Endothelial cell of umbilical vein (primary cell): ENCODE results near the gene TMCO6. TPM values are rescaled to one million over a fixed set of nuclear protein-coding genes. Genes with fewer than 3 reads are reported as not detected.

Experiments
- BruUV-seq: library from RNA; stranded (reverse); fragments of 400-500 nt; replicated peaks from 2 replicates; lab custom pipeline; 2021; lab: Mats Ljungman, UMichigan
- CTCF ChIA-PET: fragments of 300-600, 350-600 bp; sonication (Branson Sonifier 250); formaldehyde crosslinking; loops from one replicate; lab custom pipeline; 2021; ENCODE audit warnings: antibody characterized with exemption, inconsistent platforms; lab: Charles Lee
- POLR2A ChIA-PET: fragments of 300-600, 350-600 bp; sonication (Branson Sonifier 250); formaldehyde crosslinking; loops from one replicate; lab custom pipeline; 2021; ENCODE audit warnings: antibody characterized with exemption, inconsistent platforms; lab: Charles Lee
- DNase-seq: peaks from one replicate; pipeline ENCODE4 v3.0.0-alpha.2; 2011; ENCODE audit warnings: low read depth, low spot score
- FAIRE-seq: peaks from 2 replicates; lab custom pipeline; 2011; peaks lifted over from hg19 to GRCh38; lab: Jason Lieb, UNC
- H2AFZ ChIP-seq: 2 replicates; pipeline ENCODE4 v1.6.0; 2012; ENCODE audit warnings: low read depth, low read length, control low read depth, inconsistent platforms
- H3K27ac ChIP-seq: 2 replicates; pipeline ENCODE4 v1.5.1; 2011; ENCODE audit warnings: low read depth, mild to moderate bottlenecking, control low read depth, low read length, moderate library complexity; ENCODE audit not compliant: insufficient read depth
- H3K27me3 ChIP-seq, 2 experiments: 2 replicates each; pipeline versions ENCODE4 v1.6.0 to v1.6.1; 2011; ENCODE audit warnings: low read length in 2 of 2, mixed read lengths in 1 of 2; ENCODE audit not compliant: control insufficient read depth in 2 of 2, insufficient read depth in 2 of 2
- H3K36me3 ChIP-seq, 2 experiments: 2 replicates in 1 of 2; 3 replicates in 1 of 2; pipeline ENCODE4 v1.5.1; 2011; ENCODE audit warnings: low read length in 2 of 2, mild to moderate bottlenecking in 1 of 2, moderate library complexity in 1 of 2; ENCODE audit not compliant: control insufficient read depth in 2 of 2, insufficient read depth in 2 of 2; ENCODE audit errors: extremely low read depth in 1 of 2
- H3K4me1 ChIP-seq: 3 replicates; pipeline ENCODE4 v1.5.1; 2011; ENCODE audit warnings: mild to moderate bottlenecking, low read length; ENCODE audit not compliant: control insufficient read depth, insufficient read depth; ENCODE audit errors: extremely low read depth
- H3K4me2 ChIP-seq: 2 replicates; pipeline ENCODE4 v1.6.1; 2011; ENCODE audit warnings: low read length, control low read depth, mixed read lengths; ENCODE audit not compliant: insufficient read depth
- H3K4me3 ChIP-seq, 3 experiments: fragments of 200-600 bp in 1 of 3; sonication (generic), shearing (Covaris generic) in 1 of 3; replicated peaks in 1 of 3; 2 replicates each; pipeline ENCODE4 v1.5.1; 2011 to 2016; ENCODE audit warnings: control low read depth in 3 of 3, low read length in 3 of 3, mild to moderate bottlenecking in 2 of 3, inconsistent platforms in 1 of 3, low read depth in 1 of 3, moderate library complexity in 1 of 3; ENCODE audit not compliant: insufficient read depth in 1 of 3
- H3K79me2 ChIP-seq: 2 replicates; pipeline ENCODE4 v1.6.0; 2012; ENCODE audit warnings: low read length, inconsistent platforms; ENCODE audit not compliant: control insufficient read depth, insufficient read depth
- H3K9ac ChIP-seq: replicated peaks from 2 replicates; pipeline ENCODE3; 2011; ENCODE audit warnings: low read length, control low read depth; ENCODE audit not compliant: insufficient read depth; ENCODE audit errors: extremely low read depth
- H3K9me1 ChIP-seq: replicated peaks from 3 replicates; pipeline ENCODE4 v1.6.0; 2011; ENCODE audit warnings: mild to moderate bottlenecking, low read length; ENCODE audit not compliant: control insufficient read depth, insufficient read depth; ENCODE audit errors: extremely low read depth
- H3K9me3 ChIP-seq: replicated peaks from 2 replicates; pipeline ENCODE4 v1.5.1; 2012; ENCODE audit warnings: low read length, inconsistent platforms; ENCODE audit not compliant: control insufficient read depth, insufficient read depth
- H4K20me1 ChIP-seq: replicated peaks from 2 replicates; pipeline ENCODE3; 2011; ENCODE audit warnings: mild to moderate bottlenecking, low read length; ENCODE audit not compliant: control insufficient read depth, insufficient read depth; ENCODE audit errors: extremely low read depth
- EZH2 ChIP-seq: IDR thresholded peaks from 2 replicates; pipeline ENCODE4 v1.6.1; 2012; ENCODE audit warnings: borderline replicate concordance, low read depth, mild to moderate bottlenecking, moderate library complexity, low read length, inconsistent platforms; ENCODE audit not compliant: severe bottlenecking
- FOS ChIP-seq: IDR thresholded peaks from 2 replicates; pipeline ENCODE4 v1.6.1; 2011; ENCODE audit warnings: mild to moderate bottlenecking, low read length, moderate library complexity, borderline replicate concordance; ENCODE audit not compliant: insufficient read depth
- GATA2 ChIP-seq: IDR thresholded peaks from 2 replicates; pipeline ENCODE4 v1.7.0; 2011; ENCODE audit warnings: low read depth, mild to moderate bottlenecking, moderate library complexity, mixed read lengths, low read length; ENCODE audit not compliant: insufficient read length, insufficient read depth
- JUN ChIP-seq: IDR thresholded peaks from 2 replicates; pipeline ENCODE4 v1.6.1; 2011; ENCODE audit warnings: borderline replicate concordance, low read depth; ENCODE audit not compliant: insufficient read length, insufficient read depth
- MYC ChIP-seq: IDR thresholded peaks from one replicate; pipeline ENCODE4 v1.6.1; 2011; ENCODE audit warnings: mild to moderate bottlenecking, low read depth, low read length
- POLR2A ChIP-seq: IDR thresholded peaks from 2 replicates; pipeline ENCODE4 v1.6.1; 2012; ENCODE audit warnings: low read depth, mild to moderate bottlenecking, control low read depth, low read length
- POLR2AphosphoS5 ChIP-seq: IDR thresholded peaks from 2 replicates; pipeline ENCODE4 v1.6.1; 2012; ENCODE audit warnings: low read depth, mild to moderate bottlenecking, control low read depth, low read length, moderate library complexity; ENCODE audit not compliant: insufficient read depth
- dilution Hi-C: fragments of 300-500 bp; cut with MboI; formaldehyde crosslinking; loops from one replicate; pipeline ENCODE4 v1.15.0; 2019; ENCODE audit warnings: low sequenced_read_pairs; ENCODE audit not compliant: extremely low pct_ligation_motif_present
- intact Hi-C: fragments of 100-400 bp; cut with micrococcal nuclease; formaldehyde crosslinking; loops from one replicate; pipeline ENCODE4 v1.10.0; 2022
- polyA plus RNA-seq, 4 experiments: library from polyadenylated mRNA; depleted of rRNA in 3 of 4; stranded (reverse) in 3 of 4; unstranded in 1 of 4; fragments of >200 nt; gene quantifications; 2 replicates each; pipeline versions ENCODE4 v1.2.1 to v1.2.3, GENCODE V29; 2011 to 2012; ENCODE audit warnings: missing spikeins in 1 of 4
- total RNA-seq: library from RNA; stranded (reverse); gene quantifications from 2 replicates; pipeline ENCODE4 v1.2.3, GENCODE V29; 2021
- TF ChIP-seq, protein P1 (sequence below), 2 donors: IDR thresholded peaks; 1 replicate in 1 of 2; 2 replicates in 1 of 2; pipeline ENCODE4 v1.5.1; 2011; ENCODE audit warnings: low read length in 2 of 2, mild to moderate bottlenecking in 2 of 2, moderate library complexity in 2 of 2, control low read depth in 1 of 2, inconsistent platforms in 1 of 2, low read depth in 1 of 2; ENCODE audit not compliant: insufficient read depth in 1 of 2; ENCODE audit errors: extremely low read depth in 1 of 2
- TF ChIP-seq, protein P2 (sequence below): IDR thresholded peaks from 2 replicates; pipeline ENCODE4 v1.6.1; 2011; ENCODE audit not compliant: insufficient read depth, insufficient read length

TMCO6 gene
- total and polyA plus RNA-seq, 2 donors (not counting 3 experiments of a cell fraction or from before 2014, with no cell fraction given): 22.0 to 23.7 TPM

DNA sequence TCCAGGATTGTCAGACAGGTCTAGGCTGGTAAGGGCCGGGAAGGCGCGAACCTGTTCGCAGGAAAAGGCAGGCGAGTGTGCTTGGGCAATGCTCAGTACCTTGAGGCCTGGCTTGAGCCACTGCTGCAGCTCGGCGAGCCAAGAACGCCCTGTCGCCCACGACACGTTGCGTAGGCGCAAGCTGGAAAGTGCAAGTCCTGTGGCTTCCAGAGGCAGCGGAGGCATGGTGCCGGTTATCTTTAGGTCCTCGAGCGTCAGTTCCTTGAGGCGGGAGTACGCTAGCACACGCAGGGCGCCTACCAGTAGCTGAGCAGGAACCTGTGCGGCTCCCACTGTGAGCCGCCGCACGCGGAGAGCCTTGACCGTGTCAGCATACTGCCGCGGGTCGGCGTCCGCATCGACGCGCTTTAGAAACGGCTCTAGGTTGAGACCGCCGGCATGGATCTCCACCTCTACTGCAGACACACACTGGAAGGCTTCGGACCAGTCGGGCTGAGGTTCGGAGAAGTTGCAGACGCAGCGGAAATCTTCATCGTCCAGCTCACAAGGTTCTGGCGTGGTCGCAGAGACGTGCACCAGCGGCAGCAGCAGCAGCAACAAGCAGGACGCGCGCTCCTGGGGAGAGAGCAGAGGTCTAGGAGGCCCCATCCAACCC lies 6.8 kb upstream of the TMCO6 start:
- H3K9me1 ChIP-seq: no peaks in the 10 kb centered on the region
- dilution Hi-C loops (no loop called here), intact Hi-C loops (loop anchor here (10.0 kb wide), 1 partner anchor 388 kb away; no protein-coding TSS in a partner anchor)
- H3K9ac ChIP-seq: no peak overlapping the region
- no peaks in the 10 kb centered on the region for H3K9me3 ChIP-seq
- FAIRE-seq (peak; percentile 85), DNase-seq (peak; percentile 67)
- H3K79me2 ChIP-seq: no peaks in the 10 kb centered on the region
- no TSS peak for BruUV-seq
- CTCF ChIA-PET: interaction anchor here (0.6 to 5.4 kb wide), 14 partner anchors 9 to 273 kb away, joined by 3 to 108 read pairs (median 4); partner anchors contain the start of genes ANKHD1, EIF4EBP3 and SRA1
- no peaks in the 10 kb centered on the region for H3K36me3 ChIP-seq
- no peaks in the 10 kb centered on the region for H4K20me1 ChIP-seq
- H2AFZ ChIP-seq: peak overlapping the region; percentile 99
- POLR2A ChIA-PET: interaction anchor here (0.7 kb wide), 1 partner anchor 43 kb away, joined by 3 read pairs; no protein-coding TSS in a partner anchor
- peaks cover 15% of the 10 kb centered on the region for H3K4me1 ChIP-seq
- H3K4me2 ChIP-seq: peak overlapping the region; percentile 88
- peaks cover 0 to 3% of the 10 kb centered on the region in 2 experiments for H3K27me3 ChIP-seq
- H3K4me3 ChIP-seq: peak overlapping the region; percentile 28 to 57 (median 47)
- H3K27ac ChIP-seq: no peak overlapping the region
- TF ChIP-seq GATA2: no peak
- peak; percentile 70 for TF ChIP-seq EZH2

DNA sequence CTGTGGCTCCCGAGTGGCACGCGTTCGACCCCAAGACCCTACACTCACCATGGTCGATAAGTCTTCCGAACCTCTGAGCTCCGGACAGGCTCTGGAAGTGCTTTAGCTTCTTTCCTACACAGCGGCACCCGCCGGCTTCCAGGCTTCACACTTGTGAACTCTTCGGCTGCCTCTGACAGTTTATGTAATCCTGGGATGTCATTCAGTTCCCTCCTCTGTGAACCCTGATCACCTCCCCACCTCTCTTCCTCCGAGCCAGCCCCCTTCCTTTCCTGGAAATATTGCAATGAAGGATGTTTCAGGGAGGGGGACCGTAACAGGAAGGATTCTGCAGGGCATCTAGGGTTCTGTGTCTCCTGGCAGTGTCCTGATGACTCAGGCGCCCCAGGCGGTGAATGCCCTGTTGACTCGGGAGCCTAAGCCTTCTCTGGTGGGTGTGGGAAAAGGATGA lies 6.2 kb upstream of the TMCO6 start, which contains the start of gene CD14:
CD14 (minus strand) TSS at position 155 of the 451 bp plus-strand sequence; CDS start at position 51, 104 bp downstream.
- Histone ChIP-seq H2AFZ (peak within 1 kb of the TSS; percentile 99), H3K4me1 (peaks cover 15% of the 10 kb centered on the region), H3K9ac (no peak within 1 kb of the TSS), H3K36me3 (no peaks in the 10 kb centered on the region), H3K27me3 (peaks cover 0 to 3% of the 10 kb centered on the region in 2 experiments), H3K27ac (no peak within 1 kb of the TSS), H3K4me3 (peak within 1 kb of the TSS; percentile 28 to 57 (median 47)), H3K9me3 (no peaks in the 10 kb centered on the region), H4K20me1 (no peaks in the 10 kb centered on the region), H3K79me2 (no peaks in the 10 kb centered on the region), H3K4me2 (peak within 1 kb of the TSS; percentile 88), H3K9me1 (no peaks in the 10 kb centered on the region)
- peak; percentile 4 for FAIRE-seq
- intact Hi-C loops: loop anchor here (10.0 kb wide), 1 partner anchor 388 kb away; no protein-coding TSS in a partner anchor
- DNase-seq: no peak
- ChIA-PET POLR2A (interaction anchor here (0.7 kb wide), 1 partner anchor 44 kb away, joined by 3 read pairs; no protein-coding TSS in a partner anchor), CTCF (interaction anchor here (0.6 to 5.4 kb wide), 14 partner anchors 9 to 274 kb away, joined by 3 to 108 read pairs (median 4); partner anchors contain the start of genes ANKHD1, EIF4EBP3 and SRA1)
- dilution Hi-C loops: no loop called here
- no TSS peak for BruUV-seq
- TF ChIP-seq EZH2: no peak
- TF ChIP-seq POLR2A: no peak
- no peak for TF ChIP-seq FOS
- no peak for TF ChIP-seq POLR2AphosphoS5
- TF ChIP-seq GATA2: no peak
- no peak for TF ChIP-seq MYC
- no peak for TF ChIP-seq JUN
- TF ChIP-seq, protein P1, sequence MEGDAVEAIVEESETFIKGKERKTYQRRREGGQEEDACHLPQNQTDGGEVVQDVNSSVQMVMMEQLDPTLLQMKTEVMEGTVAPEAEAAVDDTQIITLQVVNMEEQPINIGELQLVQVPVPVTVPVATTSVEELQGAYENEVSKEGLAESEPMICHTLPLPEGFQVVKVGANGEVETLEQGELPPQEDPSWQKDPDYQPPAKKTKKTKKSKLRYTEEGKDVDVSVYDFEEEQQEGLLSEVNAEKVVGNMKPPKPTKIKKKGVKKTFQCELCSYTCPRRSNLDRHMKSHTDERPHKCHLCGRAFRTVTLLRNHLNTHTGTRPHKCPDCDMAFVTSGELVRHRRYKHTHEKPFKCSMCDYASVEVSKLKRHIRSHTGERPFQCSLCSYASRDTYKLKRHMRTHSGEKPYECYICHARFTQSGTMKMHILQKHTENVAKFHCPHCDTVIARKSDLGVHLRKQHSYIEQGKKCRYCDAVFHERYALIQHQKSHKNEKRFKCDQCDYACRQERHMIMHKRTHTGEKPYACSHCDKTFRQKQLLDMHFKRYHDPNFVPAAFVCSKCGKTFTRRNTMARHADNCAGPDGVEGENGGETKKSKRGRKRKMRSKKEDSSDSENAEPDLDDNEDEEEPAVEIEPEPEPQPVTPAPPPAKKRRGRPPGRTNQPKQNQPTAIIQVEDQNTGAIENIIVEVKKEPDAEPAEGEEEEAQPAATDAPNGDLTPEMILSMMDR (IDR thresholded peaks at IDR 0.05; ENCODE audit: extremely low read depth in 1 of 2, insufficient read depth in 1 of 2, low read depth in 1 of 2, low read length in 2 of 2): no peak
- TF ChIP-seq, protein P2, sequence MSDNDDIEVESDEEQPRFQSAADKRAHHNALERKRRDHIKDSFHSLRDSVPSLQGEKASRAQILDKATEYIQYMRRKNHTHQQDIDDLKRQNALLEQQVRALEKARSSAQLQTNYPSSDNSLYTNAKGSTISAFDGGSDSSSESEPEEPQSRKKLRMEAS: no peak
